HG02623 (cell line): ENCODE results near the gene CTNNA2.

Source experiments
- ATAC-seq: cut with Tn5 transposase; IDR thresholded peaks from one replicate; pipeline ENCODE4 v1.9.1; 2021; ENCODE audit warnings: moderate library complexity; ENCODE audit not compliant: unreplicated experiment

Gene CTNNA2

DNA sequence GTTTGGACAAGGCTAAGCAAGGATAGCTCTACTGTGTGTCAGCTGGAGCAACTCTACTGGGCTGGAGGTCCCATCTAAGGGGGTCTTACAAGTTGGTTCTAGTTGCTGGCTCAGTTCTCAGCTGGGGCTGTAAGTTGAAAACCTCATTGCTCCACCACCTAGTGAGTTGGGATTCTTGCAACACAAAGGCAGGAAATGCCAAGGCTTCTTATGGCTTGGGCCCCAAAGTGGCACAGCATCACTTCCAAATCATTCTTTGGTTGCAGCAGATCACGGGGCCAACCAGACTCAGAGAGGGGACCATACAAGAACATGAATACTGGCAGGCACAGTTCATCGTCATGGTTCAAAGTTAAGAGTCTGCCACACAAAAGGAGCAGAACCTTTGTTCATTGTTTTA lies 459.0 kb downstream of the CTNNA2 start:
- ATAC-seq = no peak

DNA sequence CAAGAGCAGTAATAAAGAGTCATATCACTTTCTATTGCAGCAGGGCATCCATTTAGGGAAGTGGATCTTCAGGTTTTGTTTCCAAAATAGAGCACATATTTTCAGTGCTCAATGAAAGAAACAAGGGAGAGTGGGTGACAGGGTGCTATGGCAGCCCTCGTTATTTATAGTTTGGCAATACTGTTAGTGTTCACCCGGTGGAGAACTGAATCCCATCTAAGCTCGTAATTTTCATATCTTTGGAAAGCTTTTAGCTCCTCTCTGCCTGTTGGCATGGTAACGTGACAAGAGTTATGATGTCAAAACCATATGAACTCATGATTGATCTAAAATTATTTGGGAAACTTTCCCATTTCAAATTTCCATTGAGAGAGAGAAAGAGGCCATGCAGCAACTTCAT lies 459.8 kb downstream of the CTNNA2 start:
- ATAC-seq = no peak

GRCh38 chr2:79975791-79976565 lies 463.1 kb downstream of the CTNNA2 start:
- ATAC-seq = no peak

- ATAC-seq = no peak
Observed at GRCh38 chr2:79977792-79978191, 464.9 kb downstream of the CTNNA2 start.

DNA sequence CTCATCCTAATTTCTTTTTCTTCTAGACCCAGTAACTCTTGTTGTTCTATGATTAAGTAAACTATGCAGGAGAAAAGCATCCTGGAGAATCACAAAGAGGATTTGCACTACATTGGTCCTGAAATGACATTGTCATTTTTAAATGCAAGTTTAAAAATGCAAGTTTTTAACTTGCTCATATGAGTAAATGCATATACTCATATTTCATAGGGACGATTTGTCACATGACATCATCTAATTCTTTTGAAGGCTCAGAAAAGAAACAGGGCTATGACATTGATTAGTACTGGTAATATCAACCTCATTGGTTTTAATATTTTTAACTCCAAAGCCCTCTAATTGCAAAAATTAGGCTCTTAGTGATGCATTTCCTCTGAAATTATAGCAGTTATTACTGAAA lies 467.3 kb downstream of the CTNNA2 start:
- ATAC-seq = no peak

GRCh38 chr2:79980816-79981215 lies 468.0 kb downstream of the CTNNA2 start:
- ATAC-seq = no peak

DNA sequence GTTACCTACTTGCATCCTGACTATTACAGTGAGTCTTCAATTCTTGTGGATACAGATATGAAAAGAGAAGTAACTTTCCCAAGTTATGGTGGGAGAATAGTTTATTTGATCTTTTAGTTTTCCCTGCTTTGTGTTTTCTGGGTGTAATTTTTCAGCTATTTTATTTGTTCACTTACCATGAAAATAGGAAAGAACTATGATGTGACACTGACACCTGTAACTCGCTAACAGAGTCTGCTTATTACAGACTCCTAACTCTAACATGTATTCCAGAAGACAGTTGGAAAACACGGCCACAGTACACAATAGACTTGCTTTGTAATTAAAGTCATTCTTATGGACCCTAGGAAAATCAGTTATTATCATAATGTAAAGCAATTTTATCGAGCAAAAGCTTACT lies 468.5 kb downstream of the CTNNA2 start:
- no peak for ATAC-seq

DNA sequence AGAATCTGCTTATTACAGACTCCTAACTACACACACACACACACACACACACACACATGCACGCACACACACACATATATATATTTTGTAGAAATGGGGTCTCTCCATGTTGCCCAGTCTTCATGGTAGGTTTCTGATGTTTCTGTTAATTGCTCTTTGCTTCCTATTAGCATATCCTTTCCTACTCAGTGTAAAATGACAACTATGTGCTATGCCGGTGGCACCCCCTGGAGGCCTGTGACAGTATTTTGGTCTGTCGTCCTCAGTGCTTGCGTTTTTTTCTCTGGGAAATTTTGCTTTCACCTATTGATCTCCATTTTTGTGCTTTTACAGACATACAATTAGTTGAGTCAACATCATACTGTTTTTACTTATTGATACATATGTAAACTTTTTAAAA lies 469.6 kb downstream of the CTNNA2 start:
- ATAC-seq = no peak

DNA sequence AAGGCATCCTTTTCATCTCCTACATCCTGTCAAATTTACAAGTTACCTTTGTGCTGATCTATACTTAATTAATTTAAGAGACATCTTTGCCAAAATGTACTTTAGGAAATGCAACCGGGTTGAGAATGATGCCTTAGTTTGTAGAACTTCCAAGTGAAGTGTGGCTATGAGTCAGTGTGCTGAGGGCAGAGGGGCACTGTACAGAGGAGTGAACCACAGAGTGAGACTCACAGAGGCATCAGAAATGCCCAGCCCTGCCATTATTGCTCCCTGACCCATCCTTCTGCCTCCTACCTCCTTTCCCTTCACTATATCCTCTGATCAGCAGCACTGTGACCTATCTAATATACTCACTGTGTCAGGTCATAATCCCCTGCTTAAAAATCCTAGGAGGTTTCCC lies 471.6 kb downstream of the CTNNA2 start:
- no peak for ATAC-seq

DNA sequence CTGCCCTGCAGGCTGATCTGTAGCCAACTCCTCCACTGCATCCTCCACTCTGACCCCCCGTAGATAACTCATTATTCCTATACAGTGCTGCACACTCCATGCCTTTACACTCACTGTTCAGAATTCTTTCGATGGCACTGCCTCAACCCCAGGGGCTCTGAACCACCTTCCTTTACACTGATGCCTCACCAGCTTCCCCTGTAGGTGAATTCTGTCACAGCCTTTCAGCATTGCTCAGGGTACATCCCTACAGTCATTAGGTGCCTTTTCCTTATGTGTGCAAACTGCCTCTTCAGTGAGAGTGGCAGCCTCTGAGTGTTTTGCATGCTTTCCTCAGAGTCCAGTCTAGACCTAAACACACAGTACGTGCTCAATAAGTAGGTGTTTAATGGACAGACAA lies 472.3 kb downstream of the CTNNA2 start:
- no peak for ATAC-seq

DNA sequence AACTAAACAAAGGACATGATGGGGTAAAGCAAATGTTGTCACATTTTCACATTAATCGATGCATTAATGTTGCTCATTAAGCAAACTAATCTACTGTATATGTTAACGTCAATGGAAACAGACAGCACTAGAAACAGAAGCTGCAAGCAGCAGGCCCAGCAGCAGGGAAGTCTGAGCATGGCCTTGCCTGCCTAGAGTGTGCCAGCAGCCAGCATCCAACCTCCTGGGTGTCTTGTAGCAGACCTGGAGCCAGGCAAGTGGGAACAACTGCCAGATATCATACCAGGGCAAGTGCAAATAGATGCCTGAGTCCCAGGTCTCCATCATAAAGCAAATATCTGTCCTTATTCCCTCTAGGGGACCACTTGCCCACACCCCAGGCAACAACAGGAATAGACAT lies 472.7 kb downstream of the CTNNA2 start:
- no peak for ATAC-seq

DNA sequence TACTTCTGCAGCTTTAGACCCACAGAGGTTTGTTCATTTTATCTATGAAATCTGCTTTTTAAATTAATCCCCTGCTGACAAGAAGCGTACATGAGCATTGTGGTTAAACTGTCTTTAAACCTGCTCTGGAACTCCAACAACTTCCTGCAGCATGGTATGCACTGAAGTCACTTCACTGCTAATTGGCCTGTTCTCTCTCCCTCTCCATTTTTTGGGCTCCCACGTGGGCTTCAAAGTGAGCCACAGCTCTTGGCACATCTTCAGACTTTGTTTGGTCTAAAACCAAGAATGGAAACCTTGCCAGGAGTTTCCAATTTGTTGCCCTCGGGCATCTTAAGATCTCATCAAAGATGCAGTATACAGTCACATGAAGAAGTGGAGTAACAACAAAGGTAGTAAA lies 480.3 kb downstream of the CTNNA2 start:
- no peak for ATAC-seq

DNA sequence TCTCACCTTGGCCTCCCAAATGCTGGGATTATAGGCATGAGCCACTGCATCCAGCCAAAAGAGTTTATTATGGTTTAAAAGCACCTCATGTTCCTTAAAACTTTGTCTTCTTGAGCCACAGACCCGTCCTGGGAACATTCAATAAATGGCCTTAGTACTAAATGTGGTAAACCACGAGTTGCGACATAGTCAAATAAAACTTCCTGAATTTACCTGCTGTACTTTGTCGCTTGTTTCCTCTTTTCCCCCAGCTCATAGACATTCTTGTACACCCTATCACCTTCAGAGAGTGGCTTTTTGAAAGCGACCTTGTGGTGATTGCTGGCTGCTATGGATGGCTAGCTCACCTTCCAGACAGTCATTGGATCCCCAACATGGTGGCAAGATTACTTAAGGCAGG lies 481.3 kb downstream of the CTNNA2 start:
- no peak for ATAC-seq

DNA sequence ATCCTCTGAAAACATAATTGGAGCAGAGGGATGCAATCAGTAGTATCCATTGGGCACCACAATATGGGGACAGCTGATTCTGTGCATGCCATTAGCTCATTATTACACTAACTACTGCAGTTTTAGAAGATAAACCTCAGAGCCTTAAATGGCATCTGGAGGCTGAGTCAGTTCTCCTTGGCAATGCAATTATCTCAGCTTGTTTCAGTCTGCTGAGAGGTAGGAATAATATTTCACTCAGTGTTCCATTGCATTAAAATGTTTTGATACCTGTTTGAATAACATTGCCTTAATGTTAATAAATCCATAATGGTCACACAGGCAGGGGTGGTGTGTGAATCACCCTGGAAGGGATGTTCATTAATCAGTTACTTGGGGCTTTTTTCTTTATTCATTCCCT lies 482.1 kb downstream of the CTNNA2 start:
- ATAC-seq = no peak

DNA sequence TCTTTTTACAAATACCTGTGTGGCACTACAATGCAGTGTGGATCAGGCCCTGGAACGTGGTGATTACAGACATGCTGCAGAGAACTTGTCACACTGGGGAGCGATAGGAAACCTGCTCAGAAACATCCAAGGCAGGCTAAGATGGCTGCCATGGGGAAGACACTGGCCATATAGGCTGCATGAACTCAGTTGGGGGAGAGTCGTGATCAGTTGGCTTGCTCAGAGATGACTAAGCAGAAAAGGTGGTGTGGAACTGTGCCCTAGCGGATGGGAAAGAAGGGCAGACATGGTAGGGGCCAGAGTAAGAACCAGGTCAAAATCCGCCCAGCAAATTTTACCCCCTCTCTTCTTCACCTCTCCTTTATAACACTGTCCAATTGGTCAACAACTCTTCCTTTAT lies 483.9 kb downstream of the CTNNA2 start:
- no peak for ATAC-seq

GRCh38 chr2:80001701-80002101 lies 488.9 kb downstream of the CTNNA2 start:
- ATAC-seq = no peak

GRCh38 chr2:80002112-80002511 lies 489.3 kb downstream of the CTNNA2 start:
- ATAC-seq = no peak

- no peak for ATAC-seq
Observed at GRCh38 chr2:80002568-80003157, 489.8 kb downstream of the CTNNA2 start.

- ATAC-seq = no peak
Observed at GRCh38 chr2:80007777-80008503, 495.1 kb downstream of the CTNNA2 start.

DNA sequence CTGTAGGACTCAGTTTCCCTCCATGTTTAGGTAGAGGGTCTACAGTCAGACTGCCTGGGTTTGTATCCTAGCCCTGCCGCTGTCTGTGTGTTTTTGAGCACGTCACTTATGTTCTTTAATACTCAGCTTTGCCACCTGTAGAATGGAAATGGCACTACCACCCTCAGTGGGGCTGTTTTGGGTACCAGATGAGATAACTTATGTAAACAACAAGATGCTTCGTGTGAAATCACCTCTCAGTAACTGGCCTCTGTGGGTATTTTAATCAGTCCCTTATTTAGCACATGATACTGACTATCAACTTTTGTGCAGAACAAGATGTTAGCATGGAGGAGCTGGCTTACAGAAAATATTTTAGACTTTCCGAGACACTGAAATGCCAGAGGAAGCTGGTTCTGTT lies 495.7 kb downstream of the CTNNA2 start:
- ATAC-seq = no peak

DNA sequence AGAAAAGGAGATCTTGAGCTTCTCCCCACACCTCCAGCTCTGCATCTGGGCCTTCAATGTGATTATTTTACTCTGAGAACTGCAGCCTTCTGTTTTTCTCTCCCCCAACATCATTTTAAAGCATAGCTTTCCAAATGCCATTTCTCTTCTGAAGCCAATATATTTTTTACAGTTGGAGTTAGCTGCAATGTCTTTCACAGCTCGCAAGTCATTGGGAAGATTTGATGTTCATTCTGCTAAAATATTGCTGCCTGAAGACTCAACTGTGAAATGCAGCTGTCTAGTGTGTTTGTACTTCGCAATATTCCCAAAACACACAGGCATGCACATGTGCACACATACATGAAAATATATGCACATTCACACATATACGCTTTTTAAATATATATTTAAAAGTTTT lies 496.4 kb downstream of the CTNNA2 start:
- no peak for ATAC-seq

DNA sequence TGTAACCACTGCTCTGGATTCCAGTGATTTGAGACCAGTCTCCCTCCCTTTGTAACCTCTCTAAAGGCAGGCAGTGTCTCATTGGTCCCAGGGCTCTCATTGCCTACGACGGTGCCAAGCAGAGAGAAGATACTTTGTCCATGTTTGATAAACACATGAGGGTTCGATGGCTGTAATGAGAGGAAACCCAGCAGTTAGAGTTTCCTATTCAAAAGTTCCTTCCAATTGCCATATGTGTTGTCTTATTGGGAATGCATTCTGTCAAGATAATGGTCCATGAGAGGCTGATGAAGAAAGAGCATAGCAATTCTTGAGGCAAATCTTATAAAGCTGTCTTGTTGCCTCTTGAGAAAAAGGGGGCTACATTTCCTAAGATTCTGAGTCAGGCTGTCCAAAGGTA lies 499.2 kb downstream of the CTNNA2 start:
- no peak for ATAC-seq
